GM19468 (cell line): ENCODE measurements around the gene ZNF292.
A peak's percentile ranks its signal among the peaks of the same experiment; 100 is the strongest.
"Not testable (repeated sequence)": the region's sequence is repeated elsewhere in the genome, so short reads cannot be mapped to it uniquely, and the experiment has no call there.

Experiments
- ATAC-seq: cut with Tn5 transposase; IDR thresholded peaks from one replicate; pipeline ENCODE4 v1.9.1; 2021; ENCODE audit warnings: mild to moderate bottlenecking, moderate library complexity, moderate number of reproducible peaks; ENCODE audit not compliant: unreplicated experiment; ENCODE audit errors: extremely low read depth

ZNF292 gene

GRCh38 chr6:87259791-87260190 lies 104.4 kb downstream of the ZNF292 start:
- no peak for ATAC-seq

DNA sequence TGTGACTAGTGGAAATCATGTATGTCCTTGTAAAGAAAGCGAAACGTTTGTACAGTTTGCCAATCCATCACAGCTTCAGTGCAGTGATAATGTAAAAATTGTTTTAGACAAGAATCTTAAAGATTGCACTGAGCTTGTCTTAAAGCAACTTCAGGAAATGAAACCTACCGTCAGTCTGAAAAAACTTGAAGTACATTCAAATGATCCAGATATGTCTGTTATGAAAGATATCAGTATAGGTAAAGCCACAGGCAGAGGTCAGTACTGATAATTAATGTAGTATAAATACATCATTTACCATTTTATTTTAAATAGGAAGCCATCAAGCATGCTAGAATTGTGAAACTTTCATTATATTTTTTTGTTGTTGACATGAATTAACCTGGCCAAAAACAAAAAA lies 106.2 kb downstream of the ZNF292 start:
- ATAC-seq = peak; percentile 65

DNA sequence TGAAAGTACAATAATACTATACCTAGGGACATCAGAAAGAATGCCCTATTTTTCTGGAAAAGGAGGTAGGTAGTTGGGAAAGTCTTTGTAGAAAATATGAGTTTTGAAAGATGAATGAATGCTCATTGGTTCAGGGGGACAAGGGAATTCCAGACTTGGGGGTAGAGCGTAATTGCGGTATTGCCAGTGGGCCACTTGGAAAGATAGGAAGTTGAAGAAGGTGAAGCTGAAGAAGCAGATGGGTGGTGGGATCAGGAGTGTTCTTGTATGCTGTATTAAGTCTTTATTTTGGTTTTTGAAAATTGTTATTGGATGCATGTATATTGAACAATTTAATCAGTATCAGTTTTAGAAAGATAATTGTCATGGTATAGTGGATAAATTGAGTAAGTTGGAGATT lies 109.1 kb downstream of the ZNF292 start:
- no peak for ATAC-seq

GRCh38 chr6:87274660-87275274 lies 119.4 kb downstream of the ZNF292 start:
- no peak for ATAC-seq

- no peak for ATAC-seq
Measured at GRCh38 chr6:87276624-87277023, 121.3 kb downstream of the ZNF292 start.

DNA sequence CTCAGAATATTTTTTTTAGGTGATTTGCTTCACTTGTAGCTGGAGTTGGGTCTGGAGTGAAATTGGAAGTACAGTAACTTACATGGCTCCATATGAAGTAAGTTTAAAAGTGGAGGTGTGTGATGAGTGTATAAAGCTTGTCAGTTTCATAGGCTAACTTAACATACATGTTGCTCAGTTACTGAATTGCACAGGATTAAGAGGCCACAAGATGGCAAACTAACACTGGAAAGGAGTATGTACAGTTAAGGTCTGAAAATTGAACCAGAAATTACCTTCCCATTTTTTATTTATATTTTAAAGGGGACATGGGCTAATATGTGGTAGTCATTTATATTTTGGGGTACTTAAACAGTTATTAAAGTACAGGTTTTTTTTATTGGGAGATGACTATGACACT lies 121.8 kb downstream of the ZNF292 start:
- no peak for ATAC-seq

GRCh38 chr6:87279196-87279595 lies 123.8 kb downstream of the ZNF292 start:
- no peak for ATAC-seq

- no peak for ATAC-seq
Measured at GRCh38 chr6:87281426-87281825, 126.1 kb downstream of the ZNF292 start.

GRCh38 chr6:87282743-87283142 lies 127.4 kb downstream of the ZNF292 start:
- ATAC-seq = no peak

DNA sequence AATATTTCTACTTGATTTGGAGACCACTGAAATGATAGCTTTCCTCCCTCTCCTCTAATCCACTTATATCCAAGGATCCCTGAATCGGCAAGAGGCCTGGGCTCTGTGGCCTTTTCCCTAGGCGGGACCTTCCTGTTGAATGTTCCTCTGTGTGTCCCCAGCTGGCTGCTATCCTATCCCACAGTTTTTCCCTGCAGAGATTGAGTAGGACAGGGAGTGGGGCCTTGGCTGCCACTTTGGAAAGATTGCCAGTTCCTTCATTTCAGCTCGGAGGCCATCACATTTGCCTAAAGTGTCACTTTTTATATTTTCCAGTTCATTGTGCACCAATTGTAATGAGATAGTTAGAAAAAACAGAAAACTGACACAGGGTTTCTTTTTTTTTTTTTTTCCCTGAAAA lies 128.1 kb downstream of the ZNF292 start:
- ATAC-seq = no peak

DNA sequence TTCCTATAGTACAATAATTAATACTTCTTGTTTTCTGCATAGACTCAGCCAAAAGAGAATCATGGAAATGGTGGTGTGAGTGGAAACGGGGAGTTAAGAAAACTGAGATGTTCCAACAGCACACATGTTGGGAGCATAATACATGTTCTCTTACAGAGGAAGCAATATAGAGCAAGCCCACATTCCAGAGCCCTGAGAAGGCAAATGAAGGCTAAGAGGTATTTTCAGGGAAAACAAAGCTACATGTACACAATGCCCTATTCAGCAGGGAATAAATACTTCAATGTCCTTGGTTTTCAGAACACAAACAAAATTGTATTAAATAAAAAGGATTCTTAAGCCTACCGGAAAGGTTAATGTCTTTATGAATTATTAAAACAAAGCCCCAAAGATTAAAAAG lies 131.9 kb downstream of the ZNF292 start:
- no peak for ATAC-seq

DNA sequence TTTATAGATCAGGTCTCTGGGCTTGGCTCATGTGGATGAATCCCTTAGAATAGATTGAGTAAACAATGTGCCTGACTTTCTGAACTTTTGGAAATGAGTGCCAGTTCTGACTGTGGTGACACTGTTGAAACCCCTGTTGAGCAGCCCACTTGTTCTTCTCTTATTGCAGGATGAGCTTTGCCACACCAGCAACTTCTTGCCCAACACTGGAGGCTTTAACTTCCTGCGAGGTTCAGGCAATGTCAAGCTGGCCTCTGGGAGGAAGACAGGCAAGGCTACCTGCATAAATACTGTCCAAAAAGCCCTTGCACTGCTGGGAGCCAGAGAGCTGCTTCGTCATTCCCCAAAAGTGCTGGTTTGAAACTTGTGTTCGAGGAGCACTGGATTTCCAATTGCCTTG lies 134.2 kb downstream of the ZNF292 start:
- ATAC-seq = no peak

DNA sequence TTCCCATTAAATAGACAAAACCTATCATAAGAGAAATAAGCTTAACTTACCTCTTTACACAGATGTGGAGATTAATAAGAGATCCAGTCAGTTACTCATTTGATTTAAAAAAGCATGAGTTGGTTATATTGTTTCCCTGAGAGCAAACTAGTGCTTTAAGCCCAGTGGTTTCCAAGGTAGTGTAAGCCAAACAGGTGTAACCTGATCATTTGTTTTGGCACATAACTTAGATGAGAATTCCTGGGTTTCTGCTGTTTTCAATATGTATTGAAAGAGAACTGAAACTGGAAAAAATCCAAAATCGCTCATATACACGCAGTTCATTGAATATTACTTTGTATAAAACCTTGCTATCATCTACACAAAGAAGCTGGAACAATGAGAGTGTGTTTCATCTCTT lies 136.5 kb downstream of the ZNF292 start:
- ATAC-seq = no peak

GRCh38 chr6:87293526-87293925 lies 138.2 kb downstream of the ZNF292 start:
- ATAC-seq = no peak

- no peak for ATAC-seq
Measured at GRCh38 chr6:87297119-87297518, 141.8 kb downstream of the ZNF292 start.

GRCh38 chr6:87301277-87301676 lies 145.9 kb downstream of the ZNF292 start:
- ATAC-seq = not testable (repeated sequence)

DNA sequence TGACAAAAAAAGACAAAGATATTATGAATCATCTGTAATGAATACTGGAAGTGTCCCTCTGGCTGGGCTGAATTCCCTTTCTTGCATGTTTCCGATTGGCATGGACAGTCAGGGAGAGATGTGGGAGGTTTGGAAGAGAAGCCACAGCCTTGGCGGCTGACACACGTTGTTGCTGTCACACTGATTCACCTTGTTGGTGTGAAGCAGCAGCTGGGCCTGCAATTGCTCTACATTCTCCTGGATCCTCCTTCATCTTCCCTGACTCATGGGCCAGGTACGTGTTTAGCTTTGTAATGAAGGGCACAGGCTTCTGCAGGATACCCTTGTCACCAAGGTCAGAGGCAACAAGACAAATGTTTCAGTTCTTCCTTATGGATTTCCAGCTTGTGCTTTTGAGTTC lies 153.6 kb downstream of the ZNF292 start:
- no peak for ATAC-seq

GRCh38 chr6:87312860-87313259 lies 157.5 kb downstream of the ZNF292 start:
- ATAC-seq = no peak
